GM13976 (cell line): ENCODE results near the gene SV2B.

Experiments
- DNase-seq: peaks from one replicate; pipeline ENCODE4 v3.0.0; 2012; ENCODE audit warnings: low spot score
- CTCF ChIP-seq: IDR thresholded peaks from 2 replicates; pipeline ENCODE4 v1.5.1; 2012; ENCODE audit warnings: borderline replicate concordance, mild to moderate bottlenecking; ENCODE audit not compliant: insufficient read depth; ENCODE audit errors: extremely low read depth, missing control alignments, control extremely low read depth
- in situ Hi-C: fragments of 300-500 bp; cut with MboI; formaldehyde crosslinking; loops from one replicate; pipeline ENCODE4 v1.12.0; 2022; ENCODE audit warnings: low sequenced_read_pairs, mixed read lengths, inconsistent platforms; ENCODE audit not compliant: unreplicated experiment

The SV2B gene

GRCh38 chr15:91101608-91101920, 1.5 kb downstream of the SV2B start:
- DNase-seq, result no peak
- in situ Hi-C loops, result no loop called here
- no peak for TF ChIP-seq CTCF

GRCh38 chr15:91102546-91103330, 2.7 kb downstream of the SV2B start:
- in situ Hi-C loops, result no loop called here
- no peak for TF ChIP-seq CTCF
- DNase-seq, result no peak

- no peak for DNase-seq
Observed at GRCh38 chr15:91104111-91104510, 4.1 kb downstream of the SV2B start.

GRCh38 chr15:91108421-91108820, 8.4 kb downstream of the SV2B start:
- in situ Hi-C loops, result no loop called here
- no peak for DNase-seq
- TF ChIP-seq CTCF, result no peak

More at GRCh38 chr15:91104111-91104510, 4.1 kb downstream of the SV2B start:
- no peak for TF ChIP-seq CTCF
- in situ Hi-C loops, result no loop called here

GRCh38 chr15:91109885-91110284, 9.8 kb downstream of the SV2B start:
- in situ Hi-C loops, result no loop called here
- DNase-seq, result no peak

GRCh38 chr15:91110407-91110806, 10.3 kb downstream of the SV2B start:
- in situ Hi-C loops, result no loop called here
- no peak for TF ChIP-seq CTCF
- no peak for DNase-seq

More at GRCh38 chr15:91109885-91110284, 9.8 kb downstream of the SV2B start:
- TF ChIP-seq CTCF, result no peak
